GM23248 (cell line): Measurements from ENCODE around the gene HOXC9.

Source experiments
- EZH2 ChIP-seq: fragments of 200-600 bp; sonication (generic); IDR thresholded peaks from 2 replicates; pipeline ENCODE4 v1.6.1; 2018; ENCODE audit warnings: antibody characterized with exemption, mild to moderate bottlenecking; ENCODE audit not compliant: insufficient read depth, poor library complexity, severe bottlenecking
- EZH2phosphoT487 ChIP-seq: fragments of 200-600 bp; sonication (generic); IDR thresholded peaks from 2 replicates; pipeline ENCODE4 v1.6.1; 2018; ENCODE audit warnings: antibody characterized with exemption, moderate library complexity, mild to moderate bottlenecking, low read depth; ENCODE audit not compliant: insufficient read depth

- TF ChIP-seq EZH2phosphoT487 (0 out of 2 replicates have a peak, but pooled peaks have one; percentile 11), EZH2 (no peak)
Observed at GRCh38 chr12:53968214-53969127, 31.5 kb upstream of the HOXC9 start.
